ENCODE data around the gene ABCB6. TPM values are rescaled to one million over a fixed set of nuclear protein-coding genes. Genes with fewer than 3 reads are reported as not detected.

ABCB6 gene
- total RNA-seq, 1 experiment from 2014 or later: 81.7 TPM

GRCh38 chr2:219160186-219161017 lies 58.4 kb downstream of the ABCB6 start, which contains the start of gene NHEJ1:
Gene NHEJ1 (minus strand): TSS chr2:219160815. CDS start chr2:219158362, 2,453 bp downstream.
- DNase-seq (ENCODE audit: low read depth): peak; percentile 94
- in situ Hi-C loops (cut with HindIII; ENCODE audit: low pct_unique_long_range_greater_than_20kb, low sequenced_read_pairs): no loop called here

Other genes starting within 250 kb of the ABCB6 start
- gene FEV, start 233.8 kb downstream of the ABCB6 start, total RNA-seq (2014; rRNA removed; shearing (Covaris generic); ENCODE audit: low replicate concordance): not detected in 2 replicates
- not detected in 2 replicates for gene CRYBA2, start 225.5 kb downstream of the ABCB6 start, total RNA-seq (2014; rRNA removed; shearing (Covaris generic); ENCODE audit: low replicate concordance)
- gene CFAP65, start 177.4 kb downstream of the ABCB6 start, total RNA-seq (2014; rRNA removed; shearing (Covaris generic); ENCODE audit: low replicate concordance): not detected in 2 replicates
- not detected in 2 replicates for gene IHH, start 158.0 kb downstream of the ABCB6 start, total RNA-seq (2014; rRNA removed; shearing (Covaris generic); ENCODE audit: low replicate concordance)
- gene NHEJ1, start 58.1 kb downstream of the ABCB6 start, total RNA-seq (2014; rRNA removed; shearing (Covaris generic); ENCODE audit: low replicate concordance): 17.4 and 21.5 TPM in 2 replicates
- 0.07 and 0.70 TPM in 2 replicates for gene SLC23A3, start 48.9 kb downstream of the ABCB6 start, total RNA-seq (2014; rRNA removed; shearing (Covaris generic); ENCODE audit: low replicate concordance)
- gene CNPPD1, start 42.0 kb downstream of the ABCB6 start, total RNA-seq (2014; rRNA removed; shearing (Covaris generic); ENCODE audit: low replicate concordance): 24.6 and 28.9 TPM in 2 replicates
- 54.2 and 72.1 TPM in 2 replicates for gene RETREG2, start 40.7 kb downstream of the ABCB6 start, total RNA-seq (2014; rRNA removed; shearing (Covaris generic); ENCODE audit: low replicate concordance)
- gene ZFAND2B, start 12.2 kb downstream of the ABCB6 start, total RNA-seq (2014; rRNA removed; shearing (Covaris generic); ENCODE audit: low replicate concordance): 32.5 and 42.0 TPM in 2 replicates
- gene ATG9A, start 10.7 kb upstream of the ABCB6 start, total RNA-seq (2014; rRNA removed; shearing (Covaris generic); ENCODE audit: low replicate concordance): 18.6 and 39.2 TPM in 2 replicates
- gene ANKZF1, start 10.8 kb upstream of the ABCB6 start, total RNA-seq (2014; rRNA removed; shearing (Covaris generic); ENCODE audit: low replicate concordance): 20.7 and 45.6 TPM in 2 replicates
- gene GLB1L, start 26.5 kb upstream of the ABCB6 start, total RNA-seq (2014; rRNA removed; shearing (Covaris generic); ENCODE audit: low replicate concordance): 26.1 and 35.4 TPM in 2 replicates
- gene STK16, start 26.5 kb upstream of the ABCB6 start, total RNA-seq (2014; rRNA removed; shearing (Covaris generic); ENCODE audit: low replicate concordance): 45.2 and 60.8 TPM in 2 replicates
- 0.10 TPM in 1 of 2 replicates, not detected in the other for gene TUBA4B, start 34.3 kb upstream of the ABCB6 start, total RNA-seq (2014; rRNA removed; shearing (Covaris generic); ENCODE audit: low replicate concordance)
- 23.9 and 24.9 TPM in 2 replicates for gene TUBA4A, start 35.0 kb upstream of the ABCB6 start, total RNA-seq (2014; rRNA removed; shearing (Covaris generic); ENCODE audit: low replicate concordance)
- 17.0 and 50.6 TPM in 2 replicates for gene DNAJB2, start 60.4 kb upstream of the ABCB6 start, total RNA-seq (2014; rRNA removed; shearing (Covaris generic); ENCODE audit: low replicate concordance)
- gene PTPRN, start 90.4 kb upstream of the ABCB6 start, total RNA-seq (2014; rRNA removed; shearing (Covaris generic); ENCODE audit: low replicate concordance): not detected in 2 replicates
- gene RESP18, start 113.8 kb upstream of the ABCB6 start, total RNA-seq (2014; rRNA removed; shearing (Covaris generic); ENCODE audit: low replicate concordance): not detected in 2 replicates
- gene DNPEP, start 169.0 kb upstream of the ABCB6 start, total RNA-seq (2014; rRNA removed; shearing (Covaris generic); ENCODE audit: low replicate concordance): 76.8 and 84.9 TPM in 2 replicates
- gene DES, start 199.4 kb upstream of the ABCB6 start, total RNA-seq (2014; rRNA removed; shearing (Covaris generic); ENCODE audit: low replicate concordance): 4.9 TPM in 1 of 2 replicates, not detected in the other
- gene SPEG, start 215.9 kb upstream of the ABCB6 start, total RNA-seq (2014; rRNA removed; shearing (Covaris generic); ENCODE audit: low replicate concordance): 8.4 and 22.9 TPM in 2 replicates

Measured in Caki2 (cell line).